K562 (cell line): ENCODE measurements around the gene GRB10. TPM values are rescaled to one million over a fixed set of nuclear protein-coding genes. Genes with fewer than 3 reads are reported as not detected.

Experiments used
- ATAC-seq: fragments of 200-7000 bp; cut with Tn5 transposase; 3 replicates; pipeline ENCODE4 v1.9.1; 2020; ENCODE audit warnings: moderate library complexity
- BruUV-seq: library from RNA; stranded (reverse); fragments of 400-500 nt; replicated peaks from 2 replicates; lab custom pipeline; 2021; lab: Mats Ljungman, UMichigan
- CTCF ChIA-PET: fragments of 300-600 bp; formaldehyde crosslinking; extraction: SDS; loops from one replicate; lab custom pipeline; 2021; ENCODE audit warnings: low intra/inter-chr PET ratio; lab: Yijun Ruan, JAX
- POLR2A ChIA-PET: fragments of 300-600, 350-650 bp; sonication (Branson Sonifier 250); formaldehyde crosslinking; extraction: SDS; loops from one replicate; lab custom pipeline; 2021; ENCODE audit warnings: antibody characterized with exemption, inconsistent platforms; lab: Yijun Ruan, JAX
- DNase-seq, 4 experiments: peaks; one replicate each; pipeline versions ENCODE4 v3.0.0 to v3.0.0-alpha.2; 2011 to 2018; ENCODE audit warnings: low spot score in 3 of 4, mixed read lengths in 3 of 4; ENCODE audit errors: extremely low read depth in 1 of 4
- FAIRE-seq: peaks from 2 replicates; lab custom pipeline; 2011; peaks lifted over from hg19 to GRCh38; lab: Jason Lieb, UNC
- H2AFZ ChIP-seq: 2 replicates; pipeline ENCODE4 v1.6.0; 2011; ENCODE audit warnings: low read depth, low read length, control low read depth, inconsistent platforms
- H3K27ac ChIP-seq: fragments of 200-600 bp; 3 replicates; pipeline ENCODE4 v1.8.0; 2011; ENCODE audit warnings: low read depth, mild to moderate bottlenecking, control low read depth, inconsistent platforms, low read length, moderate library complexity, mixed read lengths; ENCODE audit errors: extremely low read depth
- H3K27me3 ChIP-seq, 2 experiments: fragments of 300-600 bp in 1 of 2; 2 replicates in 1 of 2; 3 replicates in 1 of 2; pipeline versions ENCODE4 v1.6.0 to v1.8.0; 2011; ENCODE audit warnings: inconsistent platforms in 2 of 2, low read length in 2 of 2, mild to moderate bottlenecking in 1 of 2, mixed read lengths in 1 of 2, moderate library complexity in 1 of 2; ENCODE audit not compliant: control insufficient read depth in 2 of 2, insufficient read depth in 2 of 2
- H3K36me3 ChIP-seq: fragments of 300-600 bp; 3 replicates; pipeline ENCODE4 v1.8.0; 2011; ENCODE audit warnings: mild to moderate bottlenecking, low read length, inconsistent platforms; ENCODE audit not compliant: control insufficient read depth, insufficient read depth
- H3K4me1 ChIP-seq, 2 experiments: fragments of 200-600 bp in 1 of 2; replicated peaks in 1 of 2; 2 replicates in 1 of 2; 3 replicates in 1 of 2; pipeline versions ENCODE4 v1.5.1 to v1.8.0; 2011; ENCODE audit warnings: inconsistent platforms in 2 of 2, low read length in 2 of 2, mild to moderate bottlenecking in 1 of 2, mixed read lengths in 1 of 2, moderate library complexity in 1 of 2; ENCODE audit not compliant: control insufficient read depth in 2 of 2, insufficient read depth in 2 of 2
- H3K4me2 ChIP-seq: 2 replicates; pipeline ENCODE4 v1.6.1; 2011; ENCODE audit warnings: low read length, control low read depth, inconsistent platforms, mixed read lengths; ENCODE audit not compliant: insufficient read depth
- H3K4me3 ChIP-seq: fragments of 200-600 bp; sonication (generic), shearing (Covaris generic); 2 replicates; pipeline ENCODE4 v1.5.1; 2016; ENCODE audit warnings: control low read depth, inconsistent platforms
- H3K79me2 ChIP-seq: fragments of 200-600 bp; 3 replicates; pipeline ENCODE4 v1.8.0; 2011; ENCODE audit warnings: low read length, inconsistent platforms; ENCODE audit not compliant: control insufficient read depth, insufficient read depth
- H3K9ac ChIP-seq, 2 experiments: 2 replicates each; pipeline versions ENCODE4 v1.6.0 to v1.6.1; 2011; ENCODE audit warnings: low read depth in 2 of 2, low read length in 2 of 2, control low read depth in 1 of 2, inconsistent platforms in 1 of 2, mild to moderate bottlenecking in 1 of 2, mixed read lengths in 1 of 2; ENCODE audit not compliant: insufficient read depth in 1 of 2
- H3K9me1 ChIP-seq: one replicate; pipeline ENCODE4 v1.6.0; 2011; ENCODE audit warnings: inconsistent platforms, mild to moderate bottlenecking, low read length, moderate library complexity; ENCODE audit not compliant: control insufficient read depth, insufficient read depth
- H3K9me3 ChIP-seq: replicated peaks from 2 replicates; pipeline ENCODE4 v1.5.1; 2011; ENCODE audit warnings: low read depth, low read length, inconsistent platforms; ENCODE audit not compliant: control insufficient read depth, insufficient read depth
- H4K20me1 ChIP-seq: replicated peaks from 2 replicates; pipeline ENCODE4 v1.6.1; 2011; ENCODE audit warnings: low read length, inconsistent platforms, mixed read lengths; ENCODE audit not compliant: control insufficient read depth, insufficient read depth
- FOXA3 ChIP-seq, 2 experiments: fragments of 450-650 bp in 1 of 2; sonication (generic) in 1 of 2; formaldehyde crosslinking; IDR thresholded peaks in 1 of 2; conservative IDR thresholded peaks in 1 of 2; 2 replicates each; pipeline versions ENCODE4 v1.4.0 to v1.8.0; 2020 to 2022; ENCODE audit warnings: mild to moderate bottlenecking in 2 of 2, missing genetic modification reagents in 1 of 2
- HDAC1 ChIP-seq, 2 experiments: fragments of 450-650 bp; IDR thresholded peaks; 2 replicates each; pipeline ENCODE4 v1.6.1; 2016 to 2017; ENCODE audit warnings: inconsistent platforms in 1 of 2, mild to moderate bottlenecking in 1 of 2, moderate library complexity in 1 of 2
- MAFF ChIP-seq: IDR thresholded peaks from 2 replicates; pipeline ENCODE4 v1.6.1; 2012; ENCODE audit warnings: low read length, improper control_type of control experiment
- MAFG ChIP-seq: fragments of 450-650 bp; conservative IDR thresholded peaks from 2 replicates; pipeline ENCODE4 v1.6.1; 2016; ENCODE audit warnings: missing genetic modification characterization, missing compliant biosample characterization
- ZNF766 ChIP-seq: fragments of 200-800 bp; sonication (Bioruptor generic); conservative IDR thresholded peaks from 2 replicates; pipeline ENCODE4 v1.6.1; 2016; ENCODE audit warnings: missing genetic modification characterization, missing compliant biosample characterization
- WGBS: fragments of 100-300 bp; shearing (Covaris generic); methylation state at CpG from one replicate; pipeline ENCODE4 v1.1.6; 2016; ENCODE audit warnings: low coverage, mixed read lengths; ENCODE audit not compliant: insufficient coverage; ENCODE audit errors: missing lambda C conversion rate; 5-methylcytosine and 5-hydroxymethylcytosine counted together
- in situ Hi-C: fragments of 300-500 bp; cut with MboI; formaldehyde crosslinking; loops from 4 replicates; pipeline ENCODE4 v1.15.0; 2018; ENCODE audit warnings: inconsistent platforms, mixed read lengths
- intact Hi-C: fragments of 100-400 bp; cut with micrococcal nuclease; formaldehyde crosslinking; loops from 2 replicates; pipeline ENCODE4 v1.14.2; 2022
- polyA plus RNA-seq, 8 experiments: library from polyadenylated mRNA; depleted of rRNA in 4 of 8; stranded (reverse) in 5 of 8; unstranded in 3 of 8; fragments of >200 nt; fragmentation: Nextera tagmentation in 2 of 8; fragmentation: Illumina TruSeq in 1 of 8; extraction: Ambion mirVana in 2 of 8; extraction: Trizol in 1 of 8; gene quantifications; 2 replicates each; pipeline versions ENCODE4 v1.2.1 to v1.2.3, GENCODE V29; 2011 to 2014; ENCODE audit warnings: inconsistent platforms in 1 of 8, missing spikeins in 1 of 8
- total RNA-seq, 7 experiments: library from RNA; depleted of rRNA in 6 of 7; stranded (reverse); fragments of >200 nt in 6 of 7; fragmentation: Illumina TruSeq in 2 of 7; extraction: Trizol in 2 of 7; gene quantifications; 2 replicates each; pipeline versions ENCODE4 v1.2.1 to v1.2.3, GENCODE V29; 2011 to 2021; ENCODE audit warnings: low replicate concordance in 1 of 7
- TF ChIP-seq, protein P1 (sequence below), 3 experiments: fragments of 200-800 bp in 1 of 3; sonication (Bioruptor generic) in 1 of 3; sonication (generic) in 1 of 3; formaldehyde crosslinking in 1 of 3; IDR thresholded peaks; 2 replicates each; pipeline versions ENCODE4 v1.6.1 to v1.8.0; 2016 to 2022; ENCODE audit warnings: mild to moderate bottlenecking in 2 of 3, missing compliant biosample characterization in 2 of 3, missing genetic modification characterization in 2 of 3, missing genetic modification reagents in 1 of 3
- TF ChIP-seq, protein P2 (sequence below), 2 experiments: fragments of 450-650 bp in 1 of 2; sonication (generic) in 1 of 2; formaldehyde crosslinking in 1 of 2; IDR thresholded peaks; 2 replicates each; pipeline versions ENCODE4 v1.7.1 to v1.9.0; 2016 to 2022; ENCODE audit warnings: inconsistent platforms in 1 of 2, mild to moderate bottlenecking in 1 of 2, missing genetic modification reagents in 1 of 2
- TF ChIP-seq, protein P3 (sequence below): conservative IDR thresholded peaks from 2 replicates; pipeline ENCODE4 v1.6.1; 2011; ENCODE audit warnings: low read depth, mild to moderate bottlenecking, low read length; ENCODE audit not compliant: control insufficient read depth

The GRB10 gene
- total and polyA plus RNA-seq, 9 of the 15 experiments (the other 6 are each of a cell fraction or from before 2014, with no cell fraction given) = 8.9 to 88.5 (median 40.7) TPM

DNA sequence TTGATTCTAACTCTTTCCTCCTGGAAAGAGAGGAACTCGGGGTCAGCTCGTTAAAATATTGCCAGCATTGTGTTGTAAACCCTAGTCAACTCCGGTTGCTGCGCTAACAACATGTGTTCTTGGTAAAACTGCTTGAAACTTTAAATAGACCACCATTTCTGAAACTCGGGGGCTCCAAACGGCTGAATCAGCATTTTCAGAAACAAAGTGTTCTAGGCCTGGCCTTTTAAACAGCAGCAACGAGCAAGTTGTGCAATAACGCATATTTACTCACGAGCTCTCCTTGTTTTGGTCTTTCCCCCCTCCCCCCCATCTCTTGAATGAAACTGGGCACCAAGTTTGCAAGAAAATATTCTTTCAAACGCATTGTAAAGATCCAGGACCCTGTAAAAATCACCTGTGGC, 9.2 kb upstream of the GRB10 start:
- peak overlapping the region; percentile 57 for H2AFZ ChIP-seq
- CTCF ChIA-PET = no interaction called here
- no peaks in the 10 kb centered on the region for H3K9me3 ChIP-seq
- DNase-seq = peak in 2 of 4 experiments; percentile 19 to 28
- H3K79me2 ChIP-seq = peaks cover 59% of the 10 kb centered on the region
- 0% methylated on average over 9 of the region's 10 CpGs for WGBS
- intact Hi-C loops = loop anchor here (2.0 to 5.0 kb wide), 2 partner anchors 65 to 95 kb away; no protein-coding TSS in a partner anchor
- peaks cover 5% of the 10 kb centered on the region for H3K9me1 ChIP-seq
- no peaks in the 10 kb centered on the region; a peak in 1 of 5 replicates for H3K27me3 ChIP-seq
- in situ Hi-C loops = no loop called here
- H3K9ac ChIP-seq = peak overlapping the region; percentile 91 to 93
- no peak for ATAC-seq
- H3K27ac ChIP-seq = peak overlapping the region; percentile 84
- peak overlapping the region; percentile 84 for H3K4me2 ChIP-seq
- H3K4me1 ChIP-seq = peaks cover 20 to 30% of the 10 kb centered on the region in 2 experiments; a peak in 4 of 5 replicates
- H3K36me3 ChIP-seq = peaks cover 5% of the 10 kb centered on the region; the same call in 1 of the 3 replicates
- H3K4me3 ChIP-seq = peak overlapping the region; percentile 69
- TSS peak; percentile 59 for BruUV-seq
- H4K20me1 ChIP-seq = peaks cover 19% of the 10 kb centered on the region
- POLR2A ChIA-PET = interaction anchor here (0.8 to 2.6 kb wide), 2 partner anchors 9 to 24 kb away, joined by 3 to 12 read pairs; no protein-coding TSS in a partner anchor
- FAIRE-seq = no peak
- TF ChIP-seq, protein P1, sequence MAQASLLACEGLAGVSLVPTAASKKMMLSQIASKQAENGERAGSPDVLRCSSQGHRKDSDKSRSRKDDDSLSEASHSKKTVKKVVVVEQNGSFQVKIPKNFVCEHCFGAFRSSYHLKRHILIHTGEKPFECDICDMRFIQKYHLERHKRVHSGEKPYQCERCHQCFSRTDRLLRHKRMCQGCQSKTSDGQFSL (CRISPR knock-in tag; IDR thresholded peaks at IDR 0.05) = no peak
- TF ChIP-seq, protein P1 (tag; IDR thresholded peaks at IDR 0.05) = 0 out of 4 replicates have a peak, but pooled peaks of 1 of the 2 experiments have one; percentile 0
- TF ChIP-seq MAFF (peak; percentile 99), FOXA3 (CRISPR knock-in tag; conservative IDR thresholded peaks at IDR 0.05 in 1 of 2, IDR thresholded peaks at IDR 0.05 in 1 of 2) (0 out of 4 replicates have a peak, but pooled peaks have one; percentile 17 to 36), HDAC1 (IDR thresholded peaks at IDR 0.05) (0 out of 4 replicates have a peak, but pooled peaks of 1 of the 2 experiments have one; percentile 29), ZNF766 (CRISPR knock-in tag) (0 out of 2 replicates have a peak, but pooled peaks have one; percentile 30), MAFG (tag) (peak; percentile 96)
- TF ChIP-seq, protein P2, sequence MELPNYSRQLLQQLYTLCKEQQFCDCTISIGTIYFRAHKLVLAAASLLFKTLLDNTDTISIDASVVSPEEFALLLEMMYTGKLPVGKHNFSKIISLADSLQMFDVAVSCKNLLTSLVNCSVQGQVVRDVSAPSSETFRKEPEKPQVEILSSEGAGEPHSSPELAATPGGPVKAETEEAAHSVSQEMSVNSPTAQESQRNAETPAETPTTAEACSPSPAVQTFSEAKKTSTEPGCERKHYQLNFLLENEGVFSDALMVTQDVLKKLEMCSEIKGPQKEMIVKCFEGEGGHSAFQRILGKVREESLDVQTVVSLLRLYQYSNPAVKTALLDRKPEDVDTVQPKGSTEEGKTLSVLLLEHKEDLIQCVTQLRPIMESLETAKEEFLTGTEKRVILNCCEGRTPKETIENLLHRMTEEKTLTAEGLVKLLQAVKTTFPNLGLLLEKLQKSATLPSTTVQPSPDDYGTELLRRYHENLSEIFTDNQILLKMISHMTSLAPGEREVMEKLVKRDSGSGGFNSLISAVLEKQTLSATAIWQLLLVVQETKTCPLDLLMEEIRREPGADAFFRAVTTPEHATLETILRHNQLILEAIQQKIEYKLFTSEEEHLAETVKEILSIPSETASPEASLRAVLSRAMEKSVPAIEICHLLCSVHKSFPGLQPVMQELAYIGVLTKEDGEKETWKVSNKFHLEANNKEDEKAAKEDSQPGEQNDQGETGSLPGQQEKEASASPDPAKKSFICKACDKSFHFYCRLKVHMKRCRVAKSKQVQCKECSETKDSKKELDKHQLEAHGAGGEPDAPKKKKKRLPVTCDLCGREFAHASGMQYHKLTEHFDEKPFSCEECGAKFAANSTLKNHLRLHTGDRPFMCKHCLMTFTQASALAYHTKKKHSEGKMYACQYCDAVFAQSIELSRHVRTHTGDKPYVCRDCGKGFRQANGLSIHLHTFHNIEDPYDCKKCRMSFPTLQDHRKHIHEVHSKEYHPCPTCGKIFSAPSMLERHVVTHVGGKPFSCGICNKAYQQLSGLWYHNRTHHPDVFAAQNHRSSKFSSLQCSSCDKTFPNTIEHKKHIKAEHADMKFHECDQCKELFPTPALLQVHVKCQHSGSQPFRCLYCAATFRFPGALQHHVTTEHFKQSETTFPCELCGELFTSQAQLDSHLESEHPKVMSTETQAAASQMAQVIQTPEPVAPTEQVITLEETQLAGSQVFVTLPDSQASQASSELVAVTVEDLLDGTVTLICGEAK (IDR thresholded peaks at IDR 0.05) = peak; percentile 62
- TF ChIP-seq, protein P2 (CRISPR knock-in tag; IDR thresholded peaks at IDR 0.05) = no peak
- TF ChIP-seq, protein P3, sequence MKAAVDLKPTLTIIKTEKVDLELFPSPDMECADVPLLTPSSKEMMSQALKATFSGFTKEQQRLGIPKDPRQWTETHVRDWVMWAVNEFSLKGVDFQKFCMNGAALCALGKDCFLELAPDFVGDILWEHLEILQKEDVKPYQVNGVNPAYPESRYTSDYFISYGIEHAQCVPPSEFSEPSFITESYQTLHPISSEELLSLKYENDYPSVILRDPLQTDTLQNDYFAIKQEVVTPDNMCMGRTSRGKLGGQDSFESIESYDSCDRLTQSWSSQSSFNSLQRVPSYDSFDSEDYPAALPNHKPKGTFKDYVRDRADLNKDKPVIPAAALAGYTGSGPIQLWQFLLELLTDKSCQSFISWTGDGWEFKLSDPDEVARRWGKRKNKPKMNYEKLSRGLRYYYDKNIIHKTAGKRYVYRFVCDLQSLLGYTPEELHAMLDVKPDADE = no peak
